Measurements from ENCODE around the gene STK35.

STK35 gene

GRCh38 chr20:2104236-2104635, 2.6 kb downstream of the STK35 start:
- DNase-seq (ENCODE audit: low read depth): no peak

DNA sequence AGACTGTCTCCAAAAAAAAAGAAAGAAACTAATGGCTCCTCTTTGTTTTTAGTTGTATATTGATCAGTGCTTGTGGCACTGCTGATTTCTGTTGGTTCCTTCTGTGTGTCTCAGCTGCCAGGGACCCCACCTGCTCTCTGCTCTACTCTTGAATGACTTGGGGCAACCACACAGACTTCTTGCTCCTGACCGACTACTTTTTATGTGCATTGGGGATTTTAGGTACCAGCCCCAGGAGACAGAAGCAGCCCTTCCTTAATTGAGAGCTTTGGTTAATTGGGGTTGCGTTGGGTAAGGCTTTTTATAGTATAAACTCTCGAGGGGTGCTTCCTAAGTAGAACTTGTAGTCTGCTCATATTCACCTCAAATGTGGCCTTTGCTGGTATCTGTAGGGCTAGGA, 6.9 kb downstream of the STK35 start:
- DNase-seq (ENCODE audit: low read depth): no peak

DNA sequence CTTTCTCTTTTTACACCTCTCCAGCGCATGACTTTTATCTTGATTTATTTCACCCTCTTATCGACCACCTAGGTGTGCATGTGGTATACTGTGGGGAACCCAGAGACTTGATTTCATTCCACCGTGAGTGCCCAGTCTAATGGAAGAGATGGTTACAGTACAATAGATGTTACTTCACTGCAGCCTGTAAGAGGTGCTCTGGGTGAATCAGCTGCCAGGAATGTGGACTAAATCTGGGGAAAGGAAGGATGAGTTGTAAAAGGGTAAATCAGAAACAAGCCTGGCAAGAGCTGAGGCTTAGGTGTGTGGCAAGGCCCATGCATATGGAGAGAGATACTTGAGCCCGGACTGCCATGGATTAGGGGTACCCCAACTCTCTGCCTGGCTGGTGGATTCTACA, 7.4 kb downstream of the STK35 start:
- no peak for DNase-seq (ENCODE audit: low read depth)

DNA sequence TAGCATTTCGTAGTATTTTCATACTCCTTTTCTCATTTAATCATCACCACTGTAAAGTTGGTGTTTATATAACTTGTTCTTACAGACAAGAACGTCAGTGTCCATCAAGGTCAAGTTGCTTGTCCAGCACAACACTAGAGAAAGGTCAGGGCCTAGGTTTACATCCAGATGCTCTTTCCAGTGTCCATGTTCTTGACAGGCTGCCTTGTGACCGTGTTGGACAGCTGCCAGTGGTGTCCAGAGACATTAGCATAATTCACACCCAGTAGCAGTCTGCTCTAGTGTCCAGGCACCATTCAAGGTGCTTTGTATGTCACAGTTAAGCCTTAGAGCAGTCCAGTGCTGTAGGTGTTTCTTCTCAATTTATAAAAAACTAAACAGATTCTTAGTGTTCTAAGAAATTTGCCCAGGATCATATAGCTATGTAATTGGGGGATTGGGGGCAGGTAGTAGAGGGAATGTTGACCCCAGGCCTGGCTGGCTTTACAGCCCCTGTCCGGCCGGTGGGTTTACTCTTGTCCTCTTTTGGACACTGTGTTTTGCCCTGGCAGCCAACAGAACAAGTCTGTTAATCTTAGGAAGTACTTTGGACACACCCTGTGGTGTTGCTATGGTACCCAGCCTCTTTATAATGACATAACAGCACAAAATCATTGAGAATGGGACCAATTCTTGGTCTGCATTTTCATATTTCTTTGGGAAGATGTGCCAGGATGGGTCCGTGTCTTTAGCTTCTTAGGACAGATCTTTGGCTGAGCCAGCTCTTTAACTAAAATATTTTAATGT, 8.0 kb downstream of the STK35 start:
- DNase-seq (ENCODE audit: low read depth): no peak

DNA sequence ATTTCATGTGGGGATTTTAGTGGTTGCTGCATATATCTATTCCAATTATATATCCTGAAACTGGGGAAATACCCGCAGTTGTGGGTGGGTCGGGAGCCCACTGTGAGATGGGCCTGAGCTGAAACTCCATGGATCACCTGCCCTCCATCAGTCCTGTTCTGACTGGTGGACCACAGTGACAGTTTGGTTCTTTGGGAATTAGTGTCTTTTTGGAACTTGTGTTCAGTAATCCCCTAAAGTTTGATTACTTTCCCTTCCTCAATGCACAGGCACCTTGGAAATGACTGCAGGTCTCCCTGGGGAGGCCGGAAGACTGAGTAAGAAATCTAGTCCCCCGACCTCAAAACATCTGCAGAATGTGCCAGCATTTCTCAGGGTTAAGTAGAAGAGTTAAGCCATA, 11.3 kb downstream of the STK35 start:
- DNase-seq (ENCODE audit: low read depth): no peak

- no peak for DNase-seq (ENCODE audit: low read depth)
These were observed 12.7 kb downstream of the STK35 start for GRCh38 chr20:2114127-2114959.

DNA sequence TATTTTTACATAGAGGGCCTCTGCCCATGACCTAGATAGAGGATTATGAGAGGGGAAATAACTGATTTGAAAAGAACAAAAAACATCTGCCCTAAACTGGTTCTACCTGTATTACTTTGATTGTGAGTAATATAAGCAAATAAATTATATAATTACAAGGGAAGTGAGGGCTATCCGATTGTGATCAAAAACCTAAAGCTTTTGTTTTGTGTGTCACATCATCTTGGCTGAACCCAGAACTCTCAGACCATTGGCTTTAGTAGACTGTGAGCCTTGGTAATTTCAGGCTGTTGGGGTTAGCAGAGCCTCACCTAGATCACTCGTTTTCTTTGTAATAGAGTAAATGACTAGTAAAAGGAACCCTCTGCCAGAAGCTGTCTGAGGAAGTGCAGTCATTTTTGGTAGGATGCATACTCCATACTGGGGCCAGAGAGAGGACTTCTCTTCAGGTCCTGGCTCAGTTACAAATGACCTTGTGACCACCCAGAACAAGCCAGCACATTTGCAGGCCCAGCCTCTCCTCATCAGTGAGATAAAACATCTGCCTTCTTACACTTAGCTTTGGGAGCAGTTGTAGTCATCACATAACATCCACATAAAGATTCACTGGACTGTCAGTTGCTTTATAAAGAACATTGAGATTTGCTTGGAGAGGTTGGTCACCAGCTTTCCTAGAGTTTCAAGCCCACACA, 13.5 kb downstream of the STK35 start:
- DNase-seq (ENCODE audit: low read depth): no peak

- no peak for DNase-seq (ENCODE audit: low read depth)
These were observed 14.7 kb downstream of the STK35 start for GRCh38 chr20:2116170-2116940.

DNA sequence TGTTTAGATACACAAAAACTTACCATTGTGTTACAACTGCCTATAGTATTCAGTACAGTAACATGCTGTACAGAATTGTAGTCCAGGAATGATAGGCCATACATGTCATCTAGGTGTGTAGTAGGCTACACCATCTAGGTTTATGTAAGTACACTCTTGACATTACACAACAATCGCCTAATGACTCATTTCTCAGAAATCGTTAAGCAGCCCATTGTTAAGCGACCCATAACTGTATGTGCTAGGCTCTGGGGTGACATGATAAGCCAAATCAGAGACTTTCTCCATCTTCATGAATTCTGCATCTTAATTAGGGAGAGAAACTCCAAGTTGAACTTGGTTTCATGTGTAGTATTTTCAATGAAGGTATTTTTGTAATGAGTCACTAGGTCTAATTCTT, 17.2 kb downstream of the STK35 start:
- no peak for DNase-seq (ENCODE audit: low read depth)

- DNase-seq (ENCODE audit: low read depth): no peak
These were observed 21.3 kb downstream of the STK35 start for GRCh38 chr20:2122936-2123335.

- no peak for DNase-seq (ENCODE audit: low read depth)
These were observed 22.1 kb downstream of the STK35 start for GRCh38 chr20:2123720-2124119.

DNA sequence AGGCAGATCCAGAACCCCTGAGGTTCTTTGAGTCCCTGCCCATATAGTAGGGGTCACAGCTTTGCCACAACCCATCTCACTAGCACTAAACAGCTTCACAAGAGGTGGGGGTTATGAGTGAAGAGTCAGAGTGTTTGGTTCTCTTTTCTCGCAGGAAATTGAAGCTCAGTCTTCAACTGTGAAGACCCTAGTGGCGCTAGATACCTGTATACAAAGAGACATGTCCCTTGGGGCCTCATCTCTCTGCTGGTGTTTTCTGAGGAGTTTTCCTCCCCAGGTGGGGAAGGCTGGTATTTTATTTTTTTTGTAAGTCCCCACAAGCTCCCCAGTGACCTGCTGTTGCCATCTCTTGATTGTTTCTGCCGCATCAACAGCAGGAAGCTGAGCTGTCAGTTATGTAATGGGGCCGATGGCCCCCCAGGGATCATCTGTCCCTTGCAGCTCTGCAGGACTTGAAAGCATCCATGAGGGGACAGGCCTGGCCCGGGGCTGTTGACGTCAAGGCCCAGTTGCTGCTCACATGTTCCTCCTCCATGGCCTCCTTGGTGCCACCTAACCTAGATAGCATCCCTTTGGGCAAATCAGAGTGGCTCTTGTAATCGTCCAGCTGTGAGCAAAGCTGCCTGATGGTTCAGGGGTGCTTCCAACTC, 23.1 kb downstream of the STK35 start:
- no peak for DNase-seq (ENCODE audit: low read depth)

DNA sequence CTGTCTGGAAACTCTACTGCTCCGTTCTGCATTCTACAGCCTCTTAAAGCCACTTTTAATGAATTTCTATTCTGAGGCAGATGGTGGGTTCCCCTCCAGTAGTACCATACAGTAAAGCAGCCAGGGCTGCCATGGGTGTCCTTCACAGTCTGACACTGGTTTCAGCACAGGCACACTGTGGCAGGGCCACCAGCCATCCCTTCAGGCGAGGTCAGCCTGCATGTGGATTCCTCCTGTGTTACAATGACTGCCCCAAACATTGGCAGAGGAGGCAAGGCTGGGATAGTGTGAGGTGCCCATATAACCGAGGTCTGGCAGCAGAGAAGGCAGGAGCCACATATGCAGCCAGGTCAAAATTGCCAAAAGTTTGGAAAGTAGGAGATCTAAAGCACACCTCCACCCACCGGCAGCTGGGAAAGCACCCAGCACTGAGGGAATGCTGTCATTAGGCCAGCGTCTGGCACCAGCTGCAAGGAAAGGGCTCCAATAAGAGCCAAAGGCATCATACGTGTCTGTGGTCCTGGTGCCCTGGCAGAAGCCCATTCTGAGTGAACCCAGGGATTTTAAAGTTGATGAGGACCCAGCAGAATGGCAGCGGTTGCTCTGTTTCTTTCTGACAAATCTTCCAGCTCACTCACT, 24.0 kb downstream of the STK35 start:
- DNase-seq (ENCODE audit: low read depth): no peak

DNA sequence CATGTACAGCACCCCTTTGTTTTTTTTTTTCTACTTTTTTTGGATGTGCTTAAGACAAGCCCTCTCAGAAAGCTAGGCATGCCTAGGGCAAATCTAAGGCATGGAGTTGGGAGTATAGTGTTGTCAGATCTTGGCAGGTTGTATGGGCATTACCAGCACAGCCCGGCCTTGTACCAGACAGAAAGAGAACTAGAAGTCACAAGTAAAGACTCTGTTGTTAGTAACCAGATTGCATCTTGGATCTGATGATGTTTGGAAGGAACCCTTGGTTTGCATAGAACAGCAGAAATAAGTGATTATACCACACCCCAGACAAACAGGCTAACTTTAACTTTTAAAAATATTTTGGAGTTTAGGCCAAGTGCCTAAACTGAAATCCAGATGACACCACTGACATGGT, 25.6 kb downstream of the STK35 start:
- no peak for DNase-seq (ENCODE audit: low read depth)

DNA sequence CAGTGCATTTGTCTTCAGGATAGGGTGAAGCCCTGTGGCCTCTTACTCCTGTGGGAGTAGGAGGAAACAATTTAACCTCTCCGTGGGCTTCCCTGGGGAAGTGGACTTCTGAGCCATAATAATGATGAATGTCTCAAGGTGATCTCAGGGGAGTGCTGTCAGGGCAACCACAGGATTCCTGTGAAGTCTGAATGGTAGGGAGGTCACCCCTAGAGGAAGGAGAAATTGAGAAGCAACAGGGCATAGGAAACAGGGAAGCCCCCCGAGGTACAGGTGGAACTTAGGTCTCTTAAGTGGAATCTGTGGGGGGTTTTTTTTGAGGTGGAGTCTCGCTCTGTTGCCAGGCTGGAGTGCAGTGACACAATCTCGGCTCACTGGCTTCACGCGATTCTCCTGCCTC, 26.9 kb downstream of the STK35 start:
- DNase-seq (ENCODE audit: low read depth): no peak

DNA sequence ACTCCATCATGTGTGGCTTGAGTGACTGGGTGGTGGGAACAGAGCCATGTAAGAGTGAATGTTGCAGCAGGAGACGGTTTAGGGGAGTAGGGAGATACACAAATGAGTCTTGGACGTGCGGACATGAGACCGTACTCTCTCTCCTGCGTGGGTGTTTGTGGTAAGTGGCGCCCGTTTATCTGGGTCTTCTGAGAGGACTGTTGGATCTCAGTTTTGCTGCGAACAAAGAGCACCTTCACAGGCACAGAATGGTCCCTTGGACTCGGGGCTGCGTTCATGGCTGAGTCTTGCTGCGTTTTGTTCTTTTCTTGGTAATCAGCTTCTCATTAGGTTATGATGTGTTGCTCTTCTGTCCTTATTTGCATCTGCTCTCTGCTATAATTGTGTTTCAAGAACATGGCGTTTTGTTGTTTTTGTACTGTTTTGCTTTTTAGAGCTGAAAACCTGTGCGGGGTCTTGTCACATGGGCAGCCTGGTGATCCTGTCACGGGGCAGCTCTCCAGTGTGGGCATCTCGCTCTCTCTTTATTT, 28.5 kb downstream of the STK35 start:
- DNase-seq (ENCODE audit: low read depth): no peak

- DNase-seq (ENCODE audit: low read depth): no peak
These were observed 29.1 kb downstream of the STK35 start for GRCh38 chr20:2130683-2131082.

DNA sequence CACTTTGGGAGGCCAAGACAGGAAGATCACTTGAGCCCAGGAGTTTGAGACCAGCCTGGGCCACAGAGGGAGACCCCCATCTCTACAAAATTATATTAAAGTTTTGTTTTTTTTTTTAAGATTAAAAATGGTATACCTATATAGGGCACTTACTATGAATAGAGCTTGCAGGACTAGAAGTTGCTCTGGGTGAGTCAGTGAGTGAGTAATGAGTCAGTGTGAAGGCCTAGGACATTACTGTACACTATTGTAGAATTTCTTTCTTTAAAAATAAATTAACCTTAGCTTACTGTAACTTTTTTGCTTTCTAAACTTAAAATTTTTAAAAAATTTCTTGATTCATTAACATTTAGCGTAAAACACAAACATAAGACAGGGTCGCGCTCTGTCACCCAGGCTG, 29.7 kb downstream of the STK35 start:
- DNase-seq (ENCODE audit: low read depth): no peak

- DNase-seq (ENCODE audit: low read depth): no peak
These were observed 30.9 kb downstream of the STK35 start for GRCh38 chr20:2132461-2132901.

- no peak for DNase-seq (ENCODE audit: low read depth)
These were observed 31.9 kb downstream of the STK35 start for GRCh38 chr20:2133318-2134183.

Data from stimulated activated CD8-positive, alpha-beta memory T cell treated with anti-CD3 and anti-CD28 coated beads, Interleukin-12 subunit alpha, Interleukin-12 subunit beta, amount 100 ng/mL, for 4 hours (primary cell).